Upper lobe of left lung (tissue), 4 donors: Measurements from ENCODE around the gene ADCY3.

Source experiments
- CTCF ChIP-seq, 6 experiments: fragments of 450-650 bp in 4 of 6; fragments of 200-600 bp in 2 of 6; sonication (generic) in 2 of 6; IDR thresholded peaks; one replicate each; pipeline ENCODE4 v1.5.1; 2016 to 2019; ENCODE audit warnings: antibody characterized with exemption in 6 of 6
- POLR2A ChIP-seq, 4 donors: fragments of 450-650 bp; IDR thresholded peaks; one replicate each; pipeline ENCODE4 v1.5.1; 2016 to 2017; ENCODE audit warnings: antibody characterized with exemption in 4 of 4, mild to moderate bottlenecking in 2 of 4
- POLR2AphosphoS5 ChIP-seq, 2 donors: sonication (generic); formaldehyde crosslinking; IDR thresholded peaks; one replicate each; pipeline ENCODE4 v1.5.1; 2017; ENCODE audit warnings: antibody characterized with exemption in 2 of 2

GRCh38 chr2:24923106-24923505, 3.1 kb upstream of the ADCY3 start:
- TF ChIP-seq CTCF (IDR thresholded peaks at IDR 0.05) (no peak), POLR2A (IDR thresholded peaks at IDR 0.05) (no peak), POLR2AphosphoS5 (IDR thresholded peaks at IDR 0.05) (no peak)
